ENCODE measurements around the gene SLC25A26. TPM values are rescaled to one million over a fixed set of nuclear protein-coding genes. Genes with fewer than 3 reads are reported as not detected.

Gene SLC25A26
- total RNA-seq, 1 donor from 2014 or later = 13.1 TPM

DNA sequence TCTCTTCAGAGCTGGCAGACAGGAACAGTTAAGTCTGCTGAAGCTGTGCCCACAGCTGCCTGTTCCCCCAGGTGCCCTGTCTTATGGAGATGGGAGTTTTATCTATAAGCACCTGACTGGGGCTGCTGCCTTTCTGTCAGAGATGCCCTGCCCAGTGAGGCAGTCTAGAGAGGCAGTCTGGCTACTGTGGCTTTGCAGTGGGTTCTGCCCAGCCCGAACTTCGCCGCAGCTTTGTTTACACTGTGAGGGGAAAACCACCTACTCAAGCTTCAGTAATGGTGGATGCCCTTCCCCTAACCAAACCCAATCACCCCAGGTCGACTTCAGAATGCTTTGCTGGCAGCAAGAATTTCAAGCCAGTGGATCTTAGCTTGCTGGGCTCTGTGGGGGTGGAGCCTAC lies 91.2 kb downstream of the SLC25A26 start:
- Mint-ChIP-seq H3K9me3 (ENCODE audit: low read depth) (peaks cover 16% of the 10 kb centered on the region), H3K4me3 (ENCODE audit: unreplicated experiment) (no peak overlapping the region), H3K4me1 (ENCODE audit: low read depth) (peaks cover 3% of the 10 kb centered on the region), H3K27ac (ENCODE audit: unreplicated experiment) (no peak overlapping the region), H3K27me3 (ENCODE audit: low read depth) (no peaks in the 10 kb centered on the region), H3K36me3 (ENCODE audit: low read depth) (peaks cover 7% of the 10 kb centered on the region)
- DNase-seq (ENCODE audit: low spot score) = no peak
- TF ChIP-seq, protein P1, sequence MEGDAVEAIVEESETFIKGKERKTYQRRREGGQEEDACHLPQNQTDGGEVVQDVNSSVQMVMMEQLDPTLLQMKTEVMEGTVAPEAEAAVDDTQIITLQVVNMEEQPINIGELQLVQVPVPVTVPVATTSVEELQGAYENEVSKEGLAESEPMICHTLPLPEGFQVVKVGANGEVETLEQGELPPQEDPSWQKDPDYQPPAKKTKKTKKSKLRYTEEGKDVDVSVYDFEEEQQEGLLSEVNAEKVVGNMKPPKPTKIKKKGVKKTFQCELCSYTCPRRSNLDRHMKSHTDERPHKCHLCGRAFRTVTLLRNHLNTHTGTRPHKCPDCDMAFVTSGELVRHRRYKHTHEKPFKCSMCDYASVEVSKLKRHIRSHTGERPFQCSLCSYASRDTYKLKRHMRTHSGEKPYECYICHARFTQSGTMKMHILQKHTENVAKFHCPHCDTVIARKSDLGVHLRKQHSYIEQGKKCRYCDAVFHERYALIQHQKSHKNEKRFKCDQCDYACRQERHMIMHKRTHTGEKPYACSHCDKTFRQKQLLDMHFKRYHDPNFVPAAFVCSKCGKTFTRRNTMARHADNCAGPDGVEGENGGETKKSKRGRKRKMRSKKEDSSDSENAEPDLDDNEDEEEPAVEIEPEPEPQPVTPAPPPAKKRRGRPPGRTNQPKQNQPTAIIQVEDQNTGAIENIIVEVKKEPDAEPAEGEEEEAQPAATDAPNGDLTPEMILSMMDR (IDR thresholded peaks at IDR 0.05) = no peak

DNA sequence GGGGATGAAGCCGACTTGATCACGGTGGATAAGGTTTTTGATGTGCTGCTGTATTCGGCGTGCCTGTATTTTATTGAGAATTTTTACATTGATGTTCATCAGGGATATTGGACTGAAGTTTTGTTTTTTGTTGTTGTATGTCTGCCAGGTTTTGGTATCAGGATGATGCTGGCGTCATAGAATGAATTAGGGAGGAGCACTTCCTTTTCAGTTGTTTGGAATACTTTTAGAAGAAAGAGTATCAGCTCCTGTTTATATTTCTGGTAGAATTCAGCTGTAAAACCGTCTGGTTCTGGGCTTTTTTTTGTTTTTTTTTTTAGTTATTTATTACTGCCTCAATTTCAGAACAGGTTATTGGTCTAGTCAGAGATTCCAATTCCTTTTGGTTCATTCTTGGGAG lies 93.7 kb downstream of the SLC25A26 start:
- Mint-ChIP-seq H3K27me3 (ENCODE audit: low read depth) (no peaks in the 10 kb centered on the region), H3K4me3 (ENCODE audit: unreplicated experiment) (no peak overlapping the region), H3K9me3 (ENCODE audit: low read depth) (peaks cover 16% of the 10 kb centered on the region), H3K27ac (ENCODE audit: unreplicated experiment) (no peak overlapping the region), H3K4me1 (ENCODE audit: low read depth) (peaks cover 3% of the 10 kb centered on the region), H3K36me3 (ENCODE audit: low read depth) (peaks cover 7% of the 10 kb centered on the region)
- no peak for DNase-seq (ENCODE audit: low spot score)
- TF ChIP-seq, protein P1 (IDR thresholded peaks at IDR 0.05) = no peak

DNA sequence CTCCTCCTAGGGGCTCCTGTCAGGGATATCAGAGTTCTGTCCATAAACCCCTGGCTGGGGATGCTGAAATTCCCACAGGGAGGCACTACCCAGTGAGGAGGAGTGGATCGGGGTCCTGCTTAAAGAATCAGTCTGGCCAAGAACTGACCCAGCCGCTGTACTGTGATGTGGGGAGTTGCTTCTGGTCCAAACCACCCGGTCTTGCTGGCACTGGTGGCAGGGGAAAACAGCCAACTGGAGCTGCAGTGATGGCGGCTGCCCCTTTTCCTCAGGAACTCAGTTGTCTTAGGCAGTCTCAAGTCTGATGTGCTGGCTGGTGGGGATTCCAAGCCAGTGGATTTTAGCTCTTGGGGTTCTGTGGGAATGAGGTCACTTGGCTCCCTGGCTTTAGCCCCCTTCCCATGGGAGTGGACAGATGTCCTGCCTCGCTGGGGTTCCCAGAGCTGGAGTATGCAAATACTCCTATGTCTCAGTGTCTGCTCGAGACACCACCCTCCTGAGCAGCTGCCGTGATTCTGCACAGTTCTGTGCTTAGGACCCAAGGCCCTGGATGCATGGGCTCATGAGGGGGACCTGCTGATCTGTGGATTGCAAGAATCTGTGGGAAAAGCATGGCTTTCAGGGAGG lies 97.1 kb downstream of the SLC25A26 start:
- DNase-seq (ENCODE audit: low spot score) = no peak
- TF ChIP-seq, protein P1 (IDR thresholded peaks at IDR 0.05) = no peak
- Mint-ChIP-seq H3K27ac (ENCODE audit: unreplicated experiment) (no peak overlapping the region), H3K4me1 (ENCODE audit: low read depth) (peaks cover 11% of the 10 kb centered on the region), H3K36me3 (ENCODE audit: low read depth) (peaks cover 7% of the 10 kb centered on the region), H3K27me3 (ENCODE audit: low read depth) (no peaks in the 10 kb centered on the region), H3K4me3 (ENCODE audit: unreplicated experiment) (no peak overlapping the region), H3K9me3 (ENCODE audit: low read depth) (peaks cover 15% of the 10 kb centered on the region)

DNA sequence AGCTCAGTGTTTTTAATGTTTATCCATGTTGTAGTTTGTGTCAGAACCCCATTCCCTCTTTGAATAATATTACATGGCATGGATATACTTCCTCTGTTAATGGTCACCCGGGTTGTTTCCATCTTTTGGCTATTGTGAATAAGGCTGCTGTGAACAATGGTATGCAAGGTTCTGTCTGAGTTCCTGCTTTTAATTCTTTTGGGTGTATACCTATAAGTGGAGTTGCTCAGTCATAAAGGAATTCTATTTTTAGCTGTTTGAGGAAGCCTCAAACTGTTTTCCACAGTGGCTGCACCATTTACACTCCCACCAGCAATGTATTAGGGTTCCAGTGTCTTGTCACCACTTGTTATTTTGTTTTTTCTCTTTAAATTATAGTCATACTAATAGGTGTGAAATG lies 99.6 kb downstream of the SLC25A26 start:
- TF ChIP-seq, protein P1 (IDR thresholded peaks at IDR 0.05) = no peak
- H3K36me3 Mint-ChIP-seq (ENCODE audit: low read depth) = peaks cover 3% of the 10 kb centered on the region
- DNase-seq (ENCODE audit: low spot score) = no peak
- H3K27me3 Mint-ChIP-seq (ENCODE audit: low read depth) = no peaks in the 10 kb centered on the region
- H3K27ac Mint-ChIP-seq (ENCODE audit: unreplicated experiment) = no peak overlapping the region
- H3K9me3 Mint-ChIP-seq (ENCODE audit: low read depth) = peaks cover 11% of the 10 kb centered on the region
- H3K4me3 Mint-ChIP-seq (ENCODE audit: unreplicated experiment) = no peak overlapping the region
- peaks cover 13% of the 10 kb centered on the region for H3K4me1 Mint-ChIP-seq (ENCODE audit: low read depth)

DNA sequence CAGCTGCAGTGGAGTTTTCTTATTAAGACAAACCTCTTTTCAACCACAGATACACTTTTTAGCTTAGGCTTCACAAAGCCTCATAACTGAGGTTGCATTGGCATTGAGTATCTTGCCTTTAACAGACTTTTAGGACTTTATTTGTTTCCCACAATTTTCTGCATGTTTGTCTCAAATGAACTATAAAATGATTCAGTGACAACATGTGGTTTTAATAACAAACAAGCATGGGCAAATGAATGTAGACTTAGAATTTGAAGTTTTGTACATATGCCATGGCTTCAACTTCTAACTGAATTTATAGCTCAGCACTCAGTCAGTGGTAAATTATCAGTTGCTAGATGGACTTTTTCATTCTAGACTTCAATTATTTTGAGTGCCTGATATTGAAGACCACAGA lies 101.6 kb downstream of the SLC25A26 start:
- no peak overlapping the region for H3K4me3 Mint-ChIP-seq (ENCODE audit: unreplicated experiment)
- peaks cover 5% of the 10 kb centered on the region for H3K9me3 Mint-ChIP-seq (ENCODE audit: low read depth)
- peaks cover 19% of the 10 kb centered on the region for H3K4me1 Mint-ChIP-seq (ENCODE audit: low read depth)
- TF ChIP-seq, protein P1 (IDR thresholded peaks at IDR 0.05) = no peak
- no peaks in the 10 kb centered on the region for H3K36me3 Mint-ChIP-seq (ENCODE audit: low read depth)
- no peaks in the 10 kb centered on the region for H3K27me3 Mint-ChIP-seq (ENCODE audit: low read depth)
- no peak overlapping the region for H3K27ac Mint-ChIP-seq (ENCODE audit: unreplicated experiment)
- no peak for DNase-seq (ENCODE audit: low spot score)
